ENCODE measurements around the gene FUT3.

DNA sequence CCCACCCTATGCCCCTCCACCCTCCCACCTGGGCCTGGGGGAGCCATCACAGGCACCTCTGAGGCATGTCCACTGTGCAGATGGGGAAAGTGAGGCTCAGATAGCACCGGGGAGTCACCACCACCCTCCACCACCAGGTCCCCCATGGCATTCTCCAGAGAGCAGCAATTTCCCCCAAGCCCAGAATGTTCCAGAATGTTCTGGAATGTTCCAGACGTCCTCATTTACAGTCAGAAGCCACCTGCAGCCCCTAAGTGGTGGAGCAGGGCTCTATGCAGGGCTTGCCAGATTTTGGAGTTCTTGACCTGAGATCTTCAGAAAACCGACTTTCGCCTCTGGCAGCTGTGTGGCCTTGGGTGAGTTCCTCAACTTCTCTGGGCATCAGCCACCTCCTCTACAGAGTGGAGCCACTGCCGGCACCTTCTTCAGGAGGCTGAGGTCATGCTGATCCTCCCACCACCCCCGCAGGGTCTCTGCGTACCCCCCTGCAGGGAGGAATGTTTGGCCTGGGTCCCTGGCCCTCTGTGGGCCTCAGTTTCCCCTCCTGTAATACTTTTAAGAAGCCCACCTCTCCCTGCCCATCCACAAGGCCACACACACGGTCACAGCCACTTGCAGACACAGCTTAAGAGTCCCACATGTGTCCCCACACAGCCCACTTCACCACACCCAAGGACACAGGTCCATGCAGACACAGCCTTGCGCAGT lies 12.9 kb upstream of the FUT3 start:
- TF ChIP-seq EZH2 (IDR thresholded peaks at IDR 0.05; ENCODE audit: insufficient read depth, poor library complexity, severe bottlenecking) (no peak), EZH2phosphoT487 (IDR thresholded peaks at IDR 0.05; ENCODE audit: insufficient read depth, low read depth) (no peak)

All from GM23248 (cell line).